ENCODE results near the gene CHMP2A.
"Not testable (repeated sequence)": the region's sequence is repeated elsewhere in the genome, so short reads cannot be mapped to it uniquely, and the experiment has no call there.

The CHMP2A gene

GRCh38 chr19:58510084-58510862 lies 44.6 kb downstream of the CHMP2A start:
- no peak for DNase-seq

- no peak for DNase-seq
Measured at GRCh38 chr19:58509731-58510083, 45.2 kb downstream of the CHMP2A start.

GRCh38 chr19:58507602-58508223 lies 47.2 kb downstream of the CHMP2A start:
- DNase-seq, result not testable (repeated sequence)
